ENCODE data around the gene SCAF8.

- TF ChIP-seq HNRNPK (IDR thresholded peaks at IDR 0.05; ENCODE audit: low read depth, low read length, poor library complexity, severe bottlenecking): no peak
- no peak for TF ChIP-seq RBBP5 (IDR thresholded peaks at IDR 0.05; ENCODE audit: borderline replicate concordance, insufficient read depth, low read length, poor library complexity, severe bottlenecking)
- TF ChIP-seq CTCF (IDR thresholded peaks at IDR 0.05 in 2 of 3, conservative IDR thresholded peaks at IDR 0.05 in 1 of 3; ENCODE audit: insufficient read depth in 2 of 3, low read depth in 1 of 3, low read length in 3 of 3): no peak
- TF ChIP-seq DDX20 (tag; IDR thresholded peaks at IDR 0.05; ENCODE audit: low read depth): no peak
- TF ChIP-seq ATF3 (IDR thresholded peaks at IDR 0.05): no peak
- no peak for TF ChIP-seq ATF3 (CRISPR knock-in tag; conservative IDR thresholded peaks at IDR 0.05)
- no peak for TF ChIP-seq ATF6 (CRISPR knock-in tag; IDR thresholded peaks at IDR 0.05)
- TF ChIP-seq POLR2G (IDR thresholded peaks at IDR 0.05; ENCODE audit: low read depth, low read length): no peak
- no peak for TF ChIP-seq FOXK1 (CRISPR knock-in tag; IDR thresholded peaks at IDR 0.05; ENCODE audit: borderline replicate concordance)
- TF ChIP-seq E2F5 (CRISPR knock-in tag; IDR thresholded peaks at IDR 0.05): no peak
- TF ChIP-seq ZNF699 (CRISPR knock-in tag; IDR thresholded peaks at IDR 0.05; ENCODE audit: insufficient replicate concordance): no peak
- TF ChIP-seq GABPA (tag; conservative IDR thresholded peaks at IDR 0.05; ENCODE audit: low read depth): no peak
- TF ChIP-seq GTF3C2 (IDR thresholded peaks at IDR 0.05; ENCODE audit: borderline replicate concordance, extremely low read depth, insufficient read length): no peak
- TF ChIP-seq ZNF121 (CRISPR knock-in tag; conservative IDR thresholded peaks at IDR 0.05): no peak
Observed at GRCh38 chr6:154796484-154796883, 63.3 kb downstream of the SCAF8 start.

Data from K562 (cell line).